Measurements from ENCODE around the gene TGFB1. TPM values are rescaled to one million over a fixed set of nuclear protein-coding genes. Genes with fewer than 3 reads are reported as not detected.

The TGFB1 gene
- total and polyA plus RNA-seq, 2 of the 13 experiments (the other 11 are each of a cell fraction or from before 2014, with no cell fraction given), result 4.1 to 5.4 TPM

DNA sequence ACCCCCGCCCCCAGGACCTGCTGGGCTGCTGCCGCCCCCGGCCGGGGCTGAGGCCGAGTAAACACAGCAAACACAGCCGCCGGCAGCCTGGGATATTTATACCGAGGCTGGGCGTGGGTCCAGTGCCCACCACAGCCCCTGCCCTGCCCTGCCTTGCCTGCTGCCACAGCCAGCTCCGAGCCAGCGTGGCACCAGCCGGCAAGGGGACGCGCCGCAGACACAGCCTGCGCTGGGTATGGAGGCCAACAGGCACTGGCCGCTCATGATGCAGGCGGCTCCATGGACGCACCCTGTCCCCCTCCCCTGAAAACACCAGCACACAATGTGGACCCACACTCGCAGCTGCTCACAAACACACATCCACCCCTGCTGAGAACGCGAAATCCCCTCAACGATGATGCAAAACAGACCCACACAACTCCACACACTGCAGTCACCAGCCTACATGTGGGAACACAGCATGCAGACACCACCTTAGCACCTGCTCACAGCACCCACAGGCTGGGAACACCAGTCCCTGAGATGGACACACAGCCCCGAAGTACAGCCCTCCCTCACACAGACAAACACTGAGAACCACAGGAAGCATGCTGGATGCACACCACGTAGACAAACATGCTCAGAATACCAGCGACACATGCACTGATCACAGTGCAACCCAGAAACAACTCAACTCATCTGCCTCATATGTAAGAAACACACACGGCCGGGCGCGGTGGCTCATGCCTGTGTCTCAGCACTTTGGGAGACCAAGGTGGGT lies 27.6 kb downstream of the TGFB1 start (continued):
- TF ChIP-seq, protein P1, sequence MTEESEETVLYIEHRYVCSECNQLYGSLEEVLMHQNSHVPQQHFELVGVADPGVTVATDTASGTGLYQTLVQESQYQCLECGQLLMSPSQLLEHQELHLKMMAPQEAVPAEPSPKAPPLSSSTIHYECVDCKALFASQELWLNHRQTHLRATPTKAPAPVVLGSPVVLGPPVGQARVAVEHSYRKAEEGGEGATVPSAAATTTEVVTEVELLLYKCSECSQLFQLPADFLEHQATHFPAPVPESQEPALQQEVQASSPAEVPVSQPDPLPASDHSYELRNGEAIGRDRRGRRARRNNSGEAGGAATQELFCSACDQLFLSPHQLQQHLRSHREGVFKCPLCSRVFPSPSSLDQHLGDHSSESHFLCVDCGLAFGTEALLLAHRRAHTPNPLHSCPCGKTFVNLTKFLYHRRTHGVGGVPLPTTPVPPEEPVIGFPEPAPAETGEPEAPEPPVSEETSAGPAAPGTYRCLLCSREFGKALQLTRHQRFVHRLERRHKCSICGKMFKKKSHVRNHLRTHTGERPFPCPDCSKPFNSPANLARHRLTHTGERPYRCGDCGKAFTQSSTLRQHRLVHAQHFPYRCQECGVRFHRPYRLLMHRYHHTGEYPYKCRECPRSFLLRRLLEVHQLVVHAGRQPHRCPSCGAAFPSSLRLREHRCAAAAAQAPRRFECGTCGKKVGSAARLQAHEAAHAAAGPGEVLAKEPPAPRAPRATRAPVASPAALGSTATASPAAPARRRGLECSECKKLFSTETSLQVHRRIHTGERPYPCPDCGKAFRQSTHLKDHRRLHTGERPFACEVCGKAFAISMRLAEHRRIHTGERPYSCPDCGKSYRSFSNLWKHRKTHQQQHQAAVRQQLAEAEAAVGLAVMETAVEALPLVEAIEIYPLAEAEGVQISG (CRISPR knock-in tag; IDR thresholded peaks at IDR 0.05), result no peak
- no peak for TF ChIP-seq SP140L (CRISPR knock-in tag; IDR thresholded peaks at IDR 0.05; ENCODE audit: borderline replicate concordance)
- TF ChIP-seq SPEN (CRISPR knock-in tag; IDR thresholded peaks at IDR 0.05; ENCODE audit: low read depth), result no peak
- TF ChIP-seq MTF1 (CRISPR knock-in tag; IDR thresholded peaks at IDR 0.05), result no peak
- no peak for TF ChIP-seq ZNF775 (CRISPR knock-in tag; IDR thresholded peaks at IDR 0.05; ENCODE audit: borderline replicate concordance)
- TF ChIP-seq, protein P2, sequence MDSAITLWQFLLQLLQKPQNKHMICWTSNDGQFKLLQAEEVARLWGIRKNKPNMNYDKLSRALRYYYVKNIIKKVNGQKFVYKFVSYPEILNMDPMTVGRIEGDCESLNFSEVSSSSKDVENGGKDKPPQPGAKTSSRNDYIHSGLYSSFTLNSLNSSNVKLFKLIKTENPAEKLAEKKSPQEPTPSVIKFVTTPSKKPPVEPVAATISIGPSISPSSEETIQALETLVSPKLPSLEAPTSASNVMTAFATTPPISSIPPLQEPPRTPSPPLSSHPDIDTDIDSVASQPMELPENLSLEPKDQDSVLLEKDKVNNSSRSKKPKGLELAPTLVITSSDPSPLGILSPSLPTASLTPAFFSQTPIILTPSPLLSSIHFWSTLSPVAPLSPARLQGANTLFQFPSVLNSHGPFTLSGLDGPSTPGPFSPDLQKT (CRISPR knock-in tag; IDR thresholded peaks at IDR 0.05; ENCODE audit: borderline replicate concordance), result no peak
- TF ChIP-seq AGO1 (IDR thresholded peaks at IDR 0.05; ENCODE audit: low read depth, low read length, poor library complexity, severe bottlenecking), result peak; percentile 61
- no peak for TF ChIP-seq ESRRA (CRISPR knock-in tag; IDR thresholded peaks at IDR 0.05; ENCODE audit: low read depth)
- no peak for TF ChIP-seq KLF6 (CRISPR knock-in tag; IDR thresholded peaks at IDR 0.05)
- no peak for TF ChIP-seq HMG20A (CRISPR knock-in tag; IDR thresholded peaks at IDR 0.05; ENCODE audit: borderline replicate concordance)
- no peak for TF ChIP-seq NFYC (CRISPR knock-in tag; IDR thresholded peaks at IDR 0.05)
- TF ChIP-seq, protein P3, sequence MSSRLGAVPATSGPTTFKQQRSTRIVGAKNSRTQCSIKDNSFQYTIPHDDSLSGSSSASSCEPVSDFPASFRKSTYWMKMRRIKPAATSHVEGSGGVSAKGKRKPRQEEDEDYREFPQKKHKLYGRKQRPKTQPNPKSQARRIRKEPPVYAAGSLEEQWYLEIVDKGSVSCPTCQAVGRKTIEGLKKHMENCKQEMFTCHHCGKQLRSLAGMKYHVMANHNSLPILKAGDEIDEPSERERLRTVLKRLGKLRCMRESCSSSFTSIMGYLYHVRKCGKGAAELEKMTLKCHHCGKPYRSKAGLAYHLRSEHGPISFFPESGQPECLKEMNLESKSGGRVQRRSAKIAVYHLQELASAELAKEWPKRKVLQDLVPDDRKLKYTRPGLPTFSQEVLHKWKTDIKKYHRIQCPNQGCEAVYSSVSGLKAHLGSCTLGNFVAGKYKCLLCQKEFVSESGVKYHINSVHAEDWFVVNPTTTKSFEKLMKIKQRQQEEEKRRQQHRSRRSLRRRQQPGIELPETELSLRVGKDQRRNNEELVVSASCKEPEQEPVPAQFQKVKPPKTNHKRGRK (CRISPR knock-in tag; IDR thresholded peaks at IDR 0.05), result no peak
- no peak for TF ChIP-seq MTF2 (CRISPR knock-in tag; IDR thresholded peaks at IDR 0.05; ENCODE audit: borderline replicate concordance)
- TF ChIP-seq, protein P4, sequence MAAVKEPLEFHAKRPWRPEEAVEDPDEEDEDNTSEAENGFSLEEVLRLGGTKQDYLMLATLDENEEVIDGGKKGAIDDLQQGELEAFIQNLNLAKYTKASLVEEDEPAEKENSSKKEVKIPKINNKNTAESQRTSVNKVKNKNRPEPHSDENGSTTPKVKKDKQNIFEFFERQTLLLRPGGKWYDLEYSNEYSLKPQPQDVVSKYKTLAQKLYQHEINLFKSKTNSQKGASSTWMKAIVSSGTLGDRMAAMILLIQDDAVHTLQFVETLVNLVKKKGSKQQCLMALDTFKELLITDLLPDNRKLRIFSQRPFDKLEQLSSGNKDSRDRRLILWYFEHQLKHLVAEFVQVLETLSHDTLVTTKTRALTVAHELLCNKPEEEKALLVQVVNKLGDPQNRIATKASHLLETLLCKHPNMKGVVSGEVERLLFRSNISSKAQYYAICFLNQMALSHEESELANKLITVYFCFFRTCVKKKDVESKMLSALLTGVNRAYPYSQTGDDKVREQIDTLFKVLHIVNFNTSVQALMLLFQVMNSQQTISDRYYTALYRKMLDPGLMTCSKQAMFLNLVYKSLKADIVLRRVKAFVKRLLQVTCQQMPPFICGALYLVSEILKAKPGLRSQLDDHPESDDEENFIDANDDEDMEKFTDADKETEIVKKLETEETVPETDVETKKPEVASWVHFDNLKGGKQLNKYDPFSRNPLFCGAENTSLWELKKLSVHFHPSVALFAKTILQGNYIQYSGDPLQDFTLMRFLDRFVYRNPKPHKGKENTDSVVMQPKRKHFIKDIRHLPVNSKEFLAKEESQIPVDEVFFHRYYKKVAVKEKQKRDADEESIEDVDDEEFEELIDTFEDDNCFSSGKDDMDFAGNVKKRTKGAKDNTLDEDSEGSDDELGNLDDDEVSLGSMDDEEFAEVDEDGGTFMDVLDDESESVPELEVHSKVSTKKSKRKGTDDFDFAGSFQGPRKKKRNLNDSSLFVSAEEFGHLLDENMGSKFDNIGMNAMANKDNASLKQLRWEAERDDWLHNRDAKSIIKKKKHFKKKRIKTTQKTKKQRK (IDR thresholded peaks at IDR 0.05; ENCODE audit: low read length), result no peak
- TF ChIP-seq, protein P5, sequence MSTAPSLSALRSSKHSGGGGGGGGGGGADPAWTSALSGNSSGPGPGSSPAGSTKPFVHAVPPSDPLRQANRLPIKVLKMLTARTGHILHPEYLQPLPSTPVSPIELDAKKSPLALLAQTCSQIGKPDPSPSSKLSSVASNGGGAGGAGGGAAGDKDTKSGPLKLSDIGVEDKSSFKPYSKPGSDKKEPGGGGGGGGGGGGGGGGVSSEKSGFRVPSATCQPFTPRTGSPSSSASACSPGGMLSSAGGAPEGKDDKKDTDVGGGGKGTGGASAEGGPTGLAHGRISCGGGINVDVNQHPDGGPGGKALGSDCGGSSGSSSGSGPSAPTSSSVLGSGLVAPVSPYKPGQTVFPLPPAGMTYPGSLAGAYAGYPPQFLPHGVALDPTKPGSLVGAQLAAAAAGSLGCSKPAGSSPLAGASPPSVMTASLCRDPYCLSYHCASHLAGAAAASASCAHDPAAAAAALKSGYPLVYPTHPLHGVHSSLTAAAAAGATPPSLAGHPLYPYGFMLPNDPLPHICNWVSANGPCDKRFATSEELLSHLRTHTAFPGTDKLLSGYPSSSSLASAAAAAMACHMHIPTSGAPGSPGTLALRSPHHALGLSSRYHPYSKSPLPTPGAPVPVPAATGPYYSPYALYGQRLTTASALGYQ (CRISPR knock-in tag; IDR thresholded peaks at IDR 0.05), result no peak
- TF ChIP-seq, protein P6, sequence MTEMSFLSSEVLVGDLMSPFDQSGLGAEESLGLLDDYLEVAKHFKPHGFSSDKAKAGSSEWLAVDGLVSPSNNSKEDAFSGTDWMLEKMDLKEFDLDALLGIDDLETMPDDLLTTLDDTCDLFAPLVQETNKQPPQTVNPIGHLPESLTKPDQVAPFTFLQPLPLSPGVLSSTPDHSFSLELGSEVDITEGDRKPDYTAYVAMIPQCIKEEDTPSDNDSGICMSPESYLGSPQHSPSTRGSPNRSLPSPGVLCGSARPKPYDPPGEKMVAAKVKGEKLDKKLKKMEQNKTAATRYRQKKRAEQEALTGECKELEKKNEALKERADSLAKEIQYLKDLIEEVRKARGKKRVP (CRISPR knock-in tag; IDR thresholded peaks at IDR 0.05), result no peak

Data from HepG2 (cell line).